Ishikawa (cell line): ENCODE results near the gene PF4V1.

Experiments used
- CEBPB ChIP-seq: IDR thresholded peaks from 2 replicates; pipeline ENCODE4 v1.6.1; 2012
- CREB1 ChIP-seq: IDR thresholded peaks from 2 replicates; pipeline ENCODE4 v1.6.1; 2012; ENCODE audit warnings: low read depth
- EGR1 ChIP-seq: IDR thresholded peaks from 2 replicates; pipeline ENCODE4 v1.6.1; 2012
- EP300 ChIP-seq: IDR thresholded peaks from 2 replicates; pipeline ENCODE4 v1.6.1; 2012; ENCODE audit warnings: borderline replicate concordance
- FOXM1 ChIP-seq: IDR thresholded peaks from 2 replicates; pipeline ENCODE4 v1.6.1; 2012; ENCODE audit warnings: low read depth, borderline replicate concordance
- NFIC ChIP-seq: IDR thresholded peaks from 2 replicates; pipeline ENCODE4 v1.6.1; 2012
- RAD21 ChIP-seq: IDR thresholded peaks from 2 replicates; pipeline ENCODE4 v1.6.1; 2012; ENCODE audit warnings: low read depth
- REST ChIP-seq: IDR thresholded peaks from 2 replicates; pipeline ENCODE4 v1.6.1; 2012; ENCODE audit warnings: low read depth, mild to moderate bottlenecking
- TAF1 ChIP-seq: IDR thresholded peaks from 2 replicates; pipeline ENCODE4 v1.6.1; 2012; ENCODE audit warnings: low read depth, mild to moderate bottlenecking
- TCF12 ChIP-seq: IDR thresholded peaks from 2 replicates; pipeline ENCODE4 v1.6.1; 2012; ENCODE audit warnings: low read depth
- TEAD4 ChIP-seq: IDR thresholded peaks from 2 replicates; pipeline ENCODE4 v1.6.1; 2012
- YY1 ChIP-seq: IDR thresholded peaks from 2 replicates; pipeline ENCODE4 v1.6.1; 2012; ENCODE audit warnings: low read depth
- ZBTB7A ChIP-seq: IDR thresholded peaks from 2 replicates; pipeline ENCODE4 v1.6.1; 2012; ENCODE audit warnings: low read depth
- TF ChIP-seq, protein P1 (sequence below): IDR thresholded peaks from 2 replicates; pipeline ENCODE4 v1.6.1; 2012
- TF ChIP-seq, protein P2 (sequence below): IDR thresholded peaks from 2 replicates; pipeline ENCODE4 v1.6.1; 2012

PF4V1 gene

DNA sequence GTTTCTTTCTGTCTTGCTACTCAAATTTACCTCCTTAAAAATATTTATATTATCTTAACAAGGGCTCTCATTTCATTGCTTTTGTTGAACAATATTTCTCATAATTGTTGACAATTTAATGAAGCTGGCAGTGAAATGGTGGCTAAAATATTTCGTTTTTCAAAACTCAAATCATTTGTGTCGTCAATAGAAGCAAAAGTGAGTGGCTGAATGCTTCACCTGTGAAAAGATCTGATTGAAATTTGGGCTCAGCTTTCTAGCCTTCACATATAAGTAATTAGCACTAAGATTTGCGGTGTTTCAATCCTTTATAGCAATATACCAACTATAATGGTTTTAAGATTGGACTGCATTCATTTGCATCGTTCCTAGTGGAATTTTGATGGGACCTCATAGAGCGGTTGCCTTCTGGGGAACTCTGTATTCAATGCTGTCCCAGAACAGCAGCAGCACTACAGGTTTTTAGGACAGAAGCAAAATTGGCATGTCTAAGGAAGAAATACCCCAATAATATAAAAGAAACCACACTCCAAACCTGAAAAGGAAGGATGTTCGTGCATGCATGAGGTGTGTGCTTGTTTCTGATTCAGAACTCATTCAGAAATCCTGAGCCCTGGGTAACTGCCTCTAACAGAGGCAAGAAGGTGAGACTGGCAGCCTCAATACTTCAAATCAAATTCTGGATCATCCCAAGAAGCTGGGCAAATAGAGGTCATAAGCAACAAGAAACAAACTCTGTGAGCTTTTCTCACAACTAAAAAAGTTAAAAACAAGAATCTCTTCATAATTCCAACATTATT lies 18.6 kb downstream of the PF4V1 start:
- no peak for TF ChIP-seq REST
- no peak for TF ChIP-seq TCF12
- no peak for TF ChIP-seq TAF1
- TF ChIP-seq, protein P1, sequence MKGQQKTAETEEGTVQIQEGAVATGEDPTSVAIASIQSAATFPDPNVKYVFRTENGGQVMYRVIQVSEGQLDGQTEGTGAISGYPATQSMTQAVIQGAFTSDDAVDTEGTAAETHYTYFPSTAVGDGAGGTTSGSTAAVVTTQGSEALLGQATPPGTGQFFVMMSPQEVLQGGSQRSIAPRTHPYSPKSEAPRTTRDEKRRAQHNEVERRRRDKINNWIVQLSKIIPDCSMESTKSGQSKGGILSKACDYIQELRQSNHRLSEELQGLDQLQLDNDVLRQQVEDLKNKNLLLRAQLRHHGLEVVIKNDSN: no peak
- TF ChIP-seq, protein P2, sequence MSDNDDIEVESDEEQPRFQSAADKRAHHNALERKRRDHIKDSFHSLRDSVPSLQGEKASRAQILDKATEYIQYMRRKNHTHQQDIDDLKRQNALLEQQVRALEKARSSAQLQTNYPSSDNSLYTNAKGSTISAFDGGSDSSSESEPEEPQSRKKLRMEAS: no peak
- no peak for TF ChIP-seq YY1
- TF ChIP-seq FOXM1: no peak
- no peak for TF ChIP-seq CREB1
- TF ChIP-seq NFIC: no peak
- TF ChIP-seq TEAD4: no peak
- TF ChIP-seq RAD21: no peak
- no peak for TF ChIP-seq ZBTB7A
- no peak for TF ChIP-seq EP300
- TF ChIP-seq CEBPB: no peak
- TF ChIP-seq EGR1: no peak

- TF ChIP-seq EP300 (no peak), TCF12 (no peak), REST (no peak), NFIC (no peak), FOXM1 (no peak), EGR1 (no peak), YY1 (no peak)
Measured at GRCh38 chr4:73872316-73873108, 19.4 kb downstream of the PF4V1 start.

GRCh38 chr4:73874386-73874785 lies 21.3 kb downstream of the PF4V1 start:
- no peak for TF ChIP-seq TEAD4
- no peak for TF ChIP-seq CREB1
- TF ChIP-seq REST: no peak
- no peak for TF ChIP-seq NFIC
- TF ChIP-seq, protein P1: no peak
- no peak for TF ChIP-seq EGR1
- no peak for TF ChIP-seq ZBTB7A
- TF ChIP-seq YY1: no peak
- no peak for TF ChIP-seq CEBPB
- no peak for TF ChIP-seq FOXM1
- TF ChIP-seq TCF12: no peak
- no peak for TF ChIP-seq TAF1
- TF ChIP-seq RAD21: no peak
- TF ChIP-seq EP300: no peak
- TF ChIP-seq, protein P2: no peak

GRCh38 chr4:73875401-73875800 lies 22.3 kb downstream of the PF4V1 start:
- TF ChIP-seq TCF12 (no peak), REST (no peak), CREB1 (no peak), NFIC (no peak), EP300 (no peak), ZBTB7A (no peak)
- TF ChIP-seq, protein P2: no peak
- TF ChIP-seq, protein P1: no peak
